22Rv1 (cell line): ENCODE data around the gene EPS8L2.

Source experiments
- ZFX ChIP-seq: fragments of 450-650 bp; IDR thresholded peaks from 2 replicates; pipeline ENCODE4 v1.6.1; 2017; ENCODE audit warnings: antibody characterized with exemption, borderline replicate concordance
- TF ChIP-seq, protein P1 (sequence below): fragments of 450-650 bp; IDR thresholded peaks from 2 replicates; pipeline ENCODE4 v1.5.1; 2017; ENCODE audit warnings: mild to moderate bottlenecking

DNA sequence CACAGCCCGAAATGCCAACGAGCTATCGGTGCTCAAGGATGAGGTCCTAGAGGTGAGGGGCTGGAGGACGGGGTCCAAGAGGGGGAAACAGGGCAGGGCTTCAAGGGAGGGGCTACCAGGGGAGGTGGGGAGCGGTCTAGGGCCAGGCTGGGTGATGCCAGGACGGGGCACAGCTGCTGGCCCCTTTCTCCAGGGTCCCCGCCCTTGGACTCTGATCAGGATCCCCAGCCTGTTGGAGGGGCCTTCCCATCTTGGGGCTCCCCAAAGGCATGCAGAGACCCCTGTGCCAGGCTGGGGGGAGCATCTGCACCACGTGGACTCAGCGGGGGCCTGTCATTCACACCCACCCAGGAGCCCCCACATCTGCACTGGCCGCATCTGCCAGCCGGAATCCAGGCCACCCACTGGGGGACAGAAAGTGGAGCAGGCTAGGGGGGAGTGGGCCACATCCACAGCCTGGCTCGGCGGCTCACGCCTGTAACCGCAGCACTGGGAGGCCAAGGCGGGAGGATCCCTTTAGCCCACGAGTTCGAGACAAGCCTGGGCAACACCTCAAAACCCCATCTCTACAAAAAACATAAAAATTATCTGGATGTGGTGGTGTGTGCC is 18.9 kb downstream of the EPS8L2 start:
- TF ChIP-seq, protein P1, sequence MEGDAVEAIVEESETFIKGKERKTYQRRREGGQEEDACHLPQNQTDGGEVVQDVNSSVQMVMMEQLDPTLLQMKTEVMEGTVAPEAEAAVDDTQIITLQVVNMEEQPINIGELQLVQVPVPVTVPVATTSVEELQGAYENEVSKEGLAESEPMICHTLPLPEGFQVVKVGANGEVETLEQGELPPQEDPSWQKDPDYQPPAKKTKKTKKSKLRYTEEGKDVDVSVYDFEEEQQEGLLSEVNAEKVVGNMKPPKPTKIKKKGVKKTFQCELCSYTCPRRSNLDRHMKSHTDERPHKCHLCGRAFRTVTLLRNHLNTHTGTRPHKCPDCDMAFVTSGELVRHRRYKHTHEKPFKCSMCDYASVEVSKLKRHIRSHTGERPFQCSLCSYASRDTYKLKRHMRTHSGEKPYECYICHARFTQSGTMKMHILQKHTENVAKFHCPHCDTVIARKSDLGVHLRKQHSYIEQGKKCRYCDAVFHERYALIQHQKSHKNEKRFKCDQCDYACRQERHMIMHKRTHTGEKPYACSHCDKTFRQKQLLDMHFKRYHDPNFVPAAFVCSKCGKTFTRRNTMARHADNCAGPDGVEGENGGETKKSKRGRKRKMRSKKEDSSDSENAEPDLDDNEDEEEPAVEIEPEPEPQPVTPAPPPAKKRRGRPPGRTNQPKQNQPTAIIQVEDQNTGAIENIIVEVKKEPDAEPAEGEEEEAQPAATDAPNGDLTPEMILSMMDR, result no peak
- no peak for TF ChIP-seq ZFX
